AG04449 (cell line): ENCODE results near the gene KCNMB1.

Experiments used
- CTCF ChIA-PET: fragments of 350-600 bp; formaldehyde crosslinking; extraction: SDS; loops from one replicate; lab custom pipeline; 2021; ENCODE audit warnings: antibody characterized with exemption; lab: Yijun Ruan, JAX
- POLR2A ChIA-PET: fragments of 400-600, 350-600 bp; formaldehyde crosslinking; extraction: SDS; loops from one replicate; lab custom pipeline; 2020; ENCODE audit warnings: antibody characterized with exemption, inconsistent platforms; lab: Yijun Ruan, JAX
- DNase-seq: peaks from one replicate; pipeline ENCODE4 v3.0.0-alpha.2; 2010; ENCODE audit warnings: low read depth, low spot score
- H3K4me3 ChIP-seq: 2 replicates; pipeline ENCODE4 v1.5.1; 2011; ENCODE audit warnings: low read depth, mild to moderate bottlenecking, control low read depth, low read length
- CTCF ChIP-seq: IDR thresholded peaks from one replicate; pipeline ENCODE4 v1.5.1; 2011; ENCODE audit warnings: mild to moderate bottlenecking, moderate library complexity, low read length, control low read depth, inconsistent platforms; ENCODE audit not compliant: insufficient read depth; ENCODE audit errors: missing control alignments

The KCNMB1 gene

GRCh38 chr5:170361616-170362015, 27.6 kb downstream of the KCNMB1 start:
- no peak overlapping the region for H3K4me3 ChIP-seq
- POLR2A ChIA-PET = no interaction called here
- no peak for TF ChIP-seq CTCF
- no peak for DNase-seq
- CTCF ChIA-PET = no interaction called here

- ChIA-PET CTCF (no interaction called here), POLR2A (no interaction called here)
- no peak overlapping the region for H3K4me3 ChIP-seq
- no peak for TF ChIP-seq CTCF
- DNase-seq = no peak
Observed at GRCh38 chr5:170361116-170361515, 28.1 kb downstream of the KCNMB1 start.

DNA sequence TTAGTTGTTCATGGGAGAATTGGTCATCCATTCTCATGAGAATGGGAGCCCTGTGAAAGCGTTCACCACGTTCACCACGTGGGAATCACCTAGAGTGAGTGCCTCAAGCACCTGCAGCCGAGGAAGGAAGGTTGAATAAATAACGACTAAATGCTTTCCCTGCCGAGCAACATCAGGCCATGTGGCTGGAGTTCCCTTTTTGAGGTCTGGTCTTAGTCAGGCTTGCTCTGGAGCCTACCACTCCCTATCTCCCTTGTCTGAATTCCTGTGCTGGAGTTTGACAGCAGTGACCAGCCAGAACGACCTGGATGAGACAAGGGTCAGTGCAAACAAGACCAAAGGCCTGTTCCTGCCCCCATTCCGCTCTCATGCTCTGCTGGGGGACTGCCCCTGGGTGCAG, 28.5 kb downstream of the KCNMB1 start:
- TF ChIP-seq CTCF = no peak
- ChIA-PET CTCF (no interaction called here), POLR2A (no interaction called here)
- no peak for DNase-seq
- no peak overlapping the region for H3K4me3 ChIP-seq

DNA sequence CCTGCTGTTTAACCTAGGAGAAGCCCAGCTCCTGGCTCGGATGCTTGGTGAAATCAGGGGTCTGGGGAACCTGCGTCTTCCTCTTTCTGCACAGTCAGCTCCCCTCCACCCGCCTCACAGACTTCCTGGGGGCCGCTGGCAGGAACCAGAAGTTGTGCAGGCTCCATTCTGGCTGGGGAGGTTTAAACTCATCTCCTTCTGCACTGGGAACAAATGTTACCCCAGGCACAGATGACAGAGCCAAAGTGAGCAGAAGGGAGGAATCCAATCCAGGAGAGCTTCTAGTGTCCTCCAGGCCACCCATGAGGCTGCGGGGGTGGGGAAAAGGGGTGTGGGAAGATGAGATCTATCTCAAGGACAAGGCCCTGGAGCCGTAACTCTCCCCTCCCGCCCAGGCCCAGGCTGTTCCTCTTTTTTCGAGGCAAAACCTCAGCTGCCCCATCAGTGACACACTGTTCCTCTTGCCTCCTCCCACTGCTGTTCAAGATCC, 31.2 kb downstream of the KCNMB1 start:
- H3K4me3 ChIP-seq = no peak overlapping the region
- no peak for DNase-seq
- POLR2A ChIA-PET = no interaction called here
- TF ChIP-seq CTCF = no peak
- CTCF ChIA-PET = no interaction called here

- no peak for TF ChIP-seq CTCF
- CTCF ChIA-PET = no interaction called here
- no peak for DNase-seq
- POLR2A ChIA-PET = no interaction called here
- H3K4me3 ChIP-seq = no peak overlapping the region
Observed at GRCh38 chr5:170355601-170356098, 33.5 kb downstream of the KCNMB1 start.

DNA sequence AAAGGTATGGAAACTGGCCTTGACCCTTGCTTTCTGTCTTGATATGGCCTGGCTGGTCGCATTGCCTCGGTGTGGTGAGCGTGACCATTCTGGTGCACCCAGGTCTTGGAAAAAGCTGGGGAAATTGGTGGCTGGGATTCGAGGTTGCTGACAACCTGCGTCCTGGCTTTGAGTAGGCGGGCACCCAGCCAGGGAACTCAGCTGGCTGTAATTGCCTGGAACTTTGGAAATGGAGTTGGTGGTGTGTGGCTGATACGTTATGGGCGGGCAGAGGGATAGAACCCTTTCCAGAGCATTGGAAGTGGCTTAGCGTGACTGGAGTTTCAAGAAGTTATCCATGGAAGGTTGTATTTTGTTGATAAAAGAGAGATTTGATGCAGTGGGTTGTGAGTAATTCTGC, 35.2 kb downstream of the KCNMB1 start:
- no peak for TF ChIP-seq CTCF
- CTCF ChIA-PET = no interaction called here
- H3K4me3 ChIP-seq = no peak overlapping the region
- DNase-seq = no peak
- POLR2A ChIA-PET = no interaction called here
